Measurements from ENCODE around the gene SVEP1.

Gene SVEP1

GRCh38 chr9:110334871-110335270 is 244.7 kb downstream of the SVEP1 start:
- Mint-ChIP-seq H3K9me3 (peaks cover 0 to 1% of the 10 kb centered on the region in 2 donors), H3K27me3 (no peaks in the 10 kb centered on the region), H3K36me3 (peaks cover 0 to 3% of the 10 kb centered on the region in 2 donors), H3K4me1 (peaks cover 10 to 28% of the 10 kb centered on the region in 2 donors), H3K27ac (no peak overlapping the region), H3K4me3 (no peak overlapping the region)
- DNase-seq = no peak
- ATAC-seq (replicated peaks) = peak; percentile 67 to 73

DNA sequence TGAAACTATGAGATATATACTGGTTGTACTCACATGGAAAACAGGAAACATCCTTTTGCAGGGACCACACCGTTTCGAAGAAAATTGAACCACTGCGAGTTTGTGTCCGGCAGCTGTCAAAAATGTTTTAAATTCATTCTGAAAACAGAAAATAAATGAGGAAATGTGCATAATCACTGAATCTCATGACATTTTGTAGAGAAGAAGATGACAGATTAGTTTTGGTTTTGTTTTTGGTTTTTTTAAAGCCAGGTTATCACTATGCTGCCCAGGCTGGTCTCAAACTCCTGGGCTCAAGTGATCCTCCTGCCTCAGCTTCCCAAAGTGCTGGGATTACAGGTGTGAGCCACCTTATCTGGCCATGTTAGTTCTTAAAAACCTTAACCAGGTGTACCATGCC is 245.4 kb downstream of the SVEP1 start:
- ATAC-seq (replicated peaks) = peak; percentile 58 to 66
- H3K4me3 Mint-ChIP-seq = no peak overlapping the region

DNA sequence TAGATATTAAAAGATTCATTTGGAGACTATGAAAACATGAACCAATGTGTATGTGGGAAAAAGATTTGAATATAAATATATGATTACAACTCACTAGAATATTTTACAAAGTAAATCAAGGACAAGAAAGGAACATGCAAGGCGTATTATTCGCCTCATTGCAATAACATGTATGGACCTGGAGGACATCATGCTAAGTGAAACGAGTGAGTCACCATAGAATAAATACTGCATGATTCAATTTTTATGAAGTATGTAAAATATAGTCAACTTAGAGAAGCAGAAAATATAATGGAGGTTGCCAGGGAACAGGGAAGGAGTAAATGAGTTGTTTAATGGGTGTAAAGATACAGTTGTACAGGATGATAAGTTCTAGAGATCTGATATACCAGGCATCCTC is 246.8 kb downstream of the SVEP1 start:
- peaks cover 0 to 3% of the 10 kb centered on the region in 2 donors for H3K36me3 Mint-ChIP-seq
- ATAC-seq (replicated peaks) = no peak

More for the DNA sequence above, 245.4 kb downstream of the SVEP1 start:
- no peak overlapping the region for H3K27ac Mint-ChIP-seq
- peaks cover 0 to 1% of the 10 kb centered on the region in 2 donors for H3K9me3 Mint-ChIP-seq
- H3K4me1 Mint-ChIP-seq = peaks cover 10 to 28% of the 10 kb centered on the region in 2 donors
- no peaks in the 10 kb centered on the region for H3K27me3 Mint-ChIP-seq
- no peak for DNase-seq
- H3K36me3 Mint-ChIP-seq = peaks cover 0 to 3% of the 10 kb centered on the region in 2 donors

DNA sequence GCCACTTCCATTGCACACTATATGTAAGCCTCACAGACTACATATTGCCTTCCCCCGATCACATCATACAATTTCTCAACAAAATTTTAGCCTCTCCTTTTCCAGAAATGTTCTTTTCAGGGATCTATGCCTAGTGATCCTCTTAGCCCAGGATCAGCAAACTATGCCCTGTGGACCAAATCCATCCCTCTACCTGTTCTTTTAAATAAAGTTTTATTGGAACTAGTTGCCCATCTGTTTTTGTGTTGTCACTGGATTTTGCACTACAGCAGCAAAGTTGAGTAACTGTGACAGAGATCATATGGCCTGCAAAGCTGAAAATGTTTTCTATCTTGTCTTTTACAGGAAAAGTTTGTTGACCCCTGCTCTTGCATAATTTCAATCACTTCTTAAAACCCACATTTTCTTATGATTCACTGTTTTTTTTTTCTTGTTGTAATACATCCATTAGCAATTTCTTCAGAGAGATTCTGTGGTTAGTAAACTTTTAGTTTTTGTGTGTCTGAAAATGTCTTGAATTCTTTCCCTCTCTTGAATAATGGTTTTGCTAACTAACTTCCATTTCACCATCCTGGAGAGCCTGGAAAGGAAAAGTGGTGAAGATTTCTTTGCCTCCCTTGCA is 248.9 kb downstream of the SVEP1 start:
- H3K4me1 Mint-ChIP-seq = peaks cover 10 to 21% of the 10 kb centered on the region in 2 donors
- H3K27me3 Mint-ChIP-seq = no peaks in the 10 kb centered on the region
- H3K27ac Mint-ChIP-seq = no peak overlapping the region
- H3K4me3 Mint-ChIP-seq = no peak overlapping the region
- peaks cover 0 to 3% of the 10 kb centered on the region in 2 donors for H3K36me3 Mint-ChIP-seq
- no peaks in the 10 kb centered on the region for H3K9me3 Mint-ChIP-seq
- ATAC-seq (replicated peaks) (no peak), DNase-seq (no peak)

More for the DNA sequence above, 246.8 kb downstream of the SVEP1 start:
- Mint-ChIP-seq H3K4me3 (no peak overlapping the region), H3K27ac (no peak overlapping the region), H3K27me3 (no peaks in the 10 kb centered on the region), H3K9me3 (peaks cover 0 to 1% of the 10 kb centered on the region in 2 donors), H3K4me1 (peaks cover 10 to 28% of the 10 kb centered on the region in 2 donors)
- DNase-seq = no peak

GRCh38 chr9:110329639-110330230 is 249.8 kb downstream of the SVEP1 start:
- Mint-ChIP-seq H3K4me1 (peaks cover 7 to 16% of the 10 kb centered on the region in 2 donors), H3K36me3 (peaks cover 0 to 3% of the 10 kb centered on the region in 2 donors), H3K27me3 (no peaks in the 10 kb centered on the region), H3K4me3 (no peak overlapping the region), H3K27ac (no peak overlapping the region), H3K9me3 (no peaks in the 10 kb centered on the region)
- peak; percentile 64 to 80 for ATAC-seq (replicated peaks)
- no peak for DNase-seq

DNA sequence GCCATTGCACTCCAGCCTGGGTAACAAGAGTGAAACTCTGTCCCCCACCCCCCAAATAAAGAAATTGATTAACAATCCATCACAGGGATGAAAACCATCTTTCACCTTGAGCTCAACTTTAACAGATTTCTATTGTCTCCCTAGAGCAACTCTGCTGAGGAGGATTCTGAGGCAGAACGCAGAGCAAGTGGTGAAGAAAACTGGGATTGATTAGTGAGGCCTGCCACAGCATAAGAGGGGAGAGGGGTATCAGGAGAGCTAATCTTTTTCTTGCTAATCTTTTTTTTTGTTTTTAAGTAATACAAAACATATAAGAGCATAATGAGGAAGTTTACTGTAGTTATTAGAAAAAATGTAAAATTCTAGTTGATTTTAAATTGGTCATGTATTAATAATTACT is 250.8 kb downstream of the SVEP1 start:
- H3K27me3 Mint-ChIP-seq = no peaks in the 10 kb centered on the region
- peaks cover 0 to 3% of the 10 kb centered on the region in 2 donors for H3K36me3 Mint-ChIP-seq
- no peak overlapping the region for H3K4me3 Mint-ChIP-seq
- no peaks in the 10 kb centered on the region for H3K9me3 Mint-ChIP-seq
- ATAC-seq (replicated peaks) = no peak
- no peak for DNase-seq
- H3K27ac Mint-ChIP-seq = no peak overlapping the region
- H3K4me1 Mint-ChIP-seq = peaks cover 2 to 7% of the 10 kb centered on the region in 2 donors

DNA sequence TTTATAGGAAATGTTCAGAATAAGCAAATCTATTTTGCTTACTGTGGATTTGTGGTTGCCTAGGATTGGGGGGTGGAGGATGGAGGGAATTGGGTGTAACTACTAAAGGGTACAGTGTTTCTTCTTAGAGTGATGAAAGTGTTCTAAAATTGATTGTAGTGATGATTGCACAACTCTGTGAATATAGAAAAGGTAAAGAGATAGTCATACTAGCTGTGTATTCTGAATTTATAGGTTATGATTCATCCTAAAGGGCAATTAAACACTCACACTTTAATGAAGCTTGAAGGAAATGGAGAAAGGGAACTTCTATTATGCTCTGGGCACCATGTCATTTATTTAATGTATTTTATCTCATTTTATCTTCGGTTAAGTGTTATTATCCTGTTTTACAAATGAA is 251.8 kb downstream of the SVEP1 start:
- no peaks in the 10 kb centered on the region for H3K9me3 Mint-ChIP-seq
- no peak for DNase-seq
- no peak overlapping the region for H3K27ac Mint-ChIP-seq
- ATAC-seq (replicated peaks) = no peak
- peaks cover 0 to 3% of the 10 kb centered on the region in 2 donors for H3K36me3 Mint-ChIP-seq
- peaks cover 2 to 7% of the 10 kb centered on the region in 2 donors for H3K4me1 Mint-ChIP-seq
- H3K4me3 Mint-ChIP-seq = no peak overlapping the region
- no peaks in the 10 kb centered on the region for H3K27me3 Mint-ChIP-seq

GRCh38 chr9:110323818-110324217 is 255.7 kb downstream of the SVEP1 start:
- Mint-ChIP-seq H3K4me3 (no peak overlapping the region), H3K27ac (no peak overlapping the region), H3K9me3 (no peaks in the 10 kb centered on the region), H3K4me1 (no peaks in the 10 kb centered on the region), H3K36me3 (no peaks in the 10 kb centered on the region), H3K27me3 (peaks cover 0 to 4% of the 10 kb centered on the region in 2 donors)
- no peak for ATAC-seq (replicated peaks)
- no peak for DNase-seq

DNA sequence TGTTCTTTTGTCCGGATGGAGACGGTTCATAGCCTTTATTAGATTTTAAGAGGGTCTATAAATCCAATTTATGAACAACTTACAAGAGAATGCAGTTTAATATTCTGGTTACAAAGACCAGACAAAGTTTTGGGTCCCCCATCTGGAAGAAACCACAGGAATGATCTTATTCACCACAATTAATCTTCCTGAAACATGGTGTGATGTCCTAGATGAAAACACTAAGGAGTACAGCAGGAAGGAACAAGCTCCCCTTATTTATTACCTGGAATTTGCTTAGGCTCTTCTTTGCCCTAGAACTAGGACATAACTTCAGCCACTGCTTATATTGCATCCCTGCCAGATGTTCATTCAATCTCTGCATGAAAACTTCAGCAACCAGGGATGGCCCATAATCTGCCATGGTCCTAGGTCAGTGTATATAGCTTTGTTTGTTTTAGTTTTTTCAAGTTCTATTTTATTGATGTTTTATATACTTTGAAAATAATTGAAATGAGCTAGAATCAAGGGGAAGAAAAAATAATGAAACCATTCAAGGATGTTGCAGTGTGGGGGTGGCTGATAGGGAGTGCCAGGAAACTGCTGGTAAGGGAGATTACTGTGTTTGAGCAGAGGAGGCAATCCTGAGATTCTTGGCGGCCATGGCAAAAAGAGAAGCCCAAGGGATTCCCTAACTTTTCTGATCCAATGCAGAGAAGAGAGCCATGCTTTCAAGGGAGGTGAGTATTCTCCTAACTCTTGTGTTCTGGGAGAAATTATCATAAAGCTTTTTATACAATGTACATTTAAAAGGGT is 258.7 kb downstream of the SVEP1 start:
- Mint-ChIP-seq H3K9me3 (no peaks in the 10 kb centered on the region), H3K36me3 (no peaks in the 10 kb centered on the region), H3K4me3 (no peak overlapping the region), H3K4me1 (peaks cover 6 to 11% of the 10 kb centered on the region in 2 donors), H3K27me3 (peaks cover 0 to 4% of the 10 kb centered on the region in 2 donors), H3K27ac (no peak overlapping the region)
- DNase-seq = no peak
- no peak for ATAC-seq (replicated peaks)

GRCh38 chr9:110319781-110320492 is 259.6 kb downstream of the SVEP1 start:
- Mint-ChIP-seq H3K36me3 (no peaks in the 10 kb centered on the region), H3K9me3 (no peaks in the 10 kb centered on the region), H3K27ac (no peak overlapping the region), H3K4me3 (no peak overlapping the region), H3K4me1 (peaks cover 6 to 11% of the 10 kb centered on the region in 2 donors), H3K27me3 (peaks cover 0 to 4% of the 10 kb centered on the region in 2 donors)
- ATAC-seq (replicated peaks) (no peak), DNase-seq (no peak)

GRCh38 chr9:110317911-110318310 is 261.6 kb downstream of the SVEP1 start:
- H3K27ac Mint-ChIP-seq = no peak overlapping the region
- DNase-seq (no peak), ATAC-seq (replicated peaks) (no peak)
- H3K9me3 Mint-ChIP-seq = peaks cover 2 to 4% of the 10 kb centered on the region in 2 donors
- H3K4me3 Mint-ChIP-seq = no peak overlapping the region
- peaks cover 6 to 11% of the 10 kb centered on the region in 2 donors for H3K4me1 Mint-ChIP-seq
- H3K27me3 Mint-ChIP-seq = peaks cover 0 to 4% of the 10 kb centered on the region in 2 donors
- no peaks in the 10 kb centered on the region for H3K36me3 Mint-ChIP-seq

DNA sequence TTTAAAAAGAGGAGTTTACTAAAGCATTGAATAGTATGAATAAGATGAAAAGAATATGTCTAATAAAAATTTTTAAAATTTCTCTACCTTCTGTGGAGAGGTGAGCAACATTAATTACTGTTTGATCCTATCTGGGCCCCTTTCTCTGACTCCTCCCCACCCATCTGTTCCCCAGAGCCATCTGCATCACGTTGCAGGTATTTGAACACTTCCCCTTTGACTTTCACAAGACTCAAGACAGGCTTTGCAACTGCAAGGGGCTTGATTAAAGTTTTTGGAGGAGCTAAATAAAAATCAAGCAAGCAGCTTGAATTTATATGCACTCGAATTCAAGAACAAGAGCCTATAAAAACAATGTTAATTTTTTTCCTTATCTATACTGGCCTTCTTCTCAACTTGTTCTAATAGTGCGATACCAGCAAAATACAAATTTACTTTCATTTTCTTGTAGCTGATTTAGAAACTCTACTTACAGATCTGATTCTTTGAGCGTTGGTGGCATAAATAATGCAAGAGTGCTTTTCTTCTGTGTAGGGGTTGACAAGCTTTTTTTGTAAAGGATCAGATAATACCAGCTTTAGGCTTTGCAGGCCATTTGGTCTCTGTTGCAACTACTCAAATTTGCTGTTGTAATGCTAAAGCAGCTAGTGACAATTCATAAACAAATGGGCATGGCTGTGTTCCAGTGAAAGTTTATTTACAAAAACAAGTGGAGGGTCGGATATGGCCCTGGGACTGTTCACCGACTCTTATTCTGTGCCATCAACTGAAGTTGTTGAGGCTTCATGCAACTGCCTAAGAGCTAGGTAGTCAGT is 263.1 kb downstream of the SVEP1 start:
- Mint-ChIP-seq H3K27ac (peak overlapping the region; percentile 72), H3K4me3 (peak overlapping the region; percentile 69 to 75), H3K9me3 (peaks cover 2 to 4% of the 10 kb centered on the region in 2 donors), H3K27me3 (no peaks in the 10 kb centered on the region), H3K36me3 (no peaks in the 10 kb centered on the region), H3K4me1 (peaks cover 6 to 11% of the 10 kb centered on the region in 2 donors)
- DNase-seq = no peak
- ATAC-seq (replicated peaks) = peak; percentile 96 to 97

All from stimulated activated naive B cell treated with anti-CD40 and anti-IgM and Interleukin-4, amounts not matched to agents 10 μg/mL and 1 μg/mL and 100 μg/mL, for 72 hours (primary cell).